NCI-H1048 (cell line): Measurements from ENCODE around the gene PHYHD1.

Experiments used
- DNase-seq: peaks from one replicate; lab custom pipeline; 2025; lab: John Stamatoyannopoulos, UW

Gene PHYHD1

DNA sequence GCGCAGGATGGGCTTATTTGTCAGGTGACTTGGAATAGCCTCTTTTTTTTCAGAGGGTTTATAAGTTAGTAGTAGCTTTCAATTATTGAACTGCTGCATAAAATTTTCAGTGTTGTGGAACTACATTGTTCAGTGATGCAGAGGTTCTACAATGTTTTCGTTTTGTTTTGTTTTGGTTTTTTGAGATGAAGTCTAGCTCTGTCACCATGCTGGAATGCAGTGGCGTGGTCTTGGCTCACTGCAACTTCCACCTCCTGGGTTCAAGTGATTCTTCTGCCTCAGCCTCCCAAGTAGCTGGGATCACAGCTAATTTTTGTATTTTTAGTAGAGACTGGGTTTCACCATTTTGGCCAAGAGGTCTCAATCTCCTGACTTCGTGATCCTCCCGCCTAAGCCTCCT lies 48.7 kb downstream of the PHYHD1 start:
- DNase-seq: no peak

DNA sequence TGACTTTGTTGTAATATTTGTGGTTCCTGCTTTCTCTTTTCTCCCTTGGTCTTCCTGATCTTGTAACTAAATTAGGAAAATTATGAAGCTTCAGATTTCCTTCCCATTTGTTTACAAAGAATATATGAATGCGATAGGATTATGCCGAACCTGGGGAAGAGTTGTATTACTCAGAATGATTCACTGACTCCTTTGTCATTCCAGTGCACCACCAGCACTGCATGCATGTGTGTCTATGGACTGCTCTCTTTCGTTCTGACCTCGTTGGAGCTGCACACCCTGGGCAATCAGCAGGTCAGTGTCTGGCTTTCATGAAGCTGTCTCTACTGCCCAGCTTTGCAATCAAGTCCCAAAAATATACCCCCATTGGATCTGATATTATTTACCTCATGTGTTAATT lies 52.2 kb downstream of the PHYHD1 start:
- no peak for DNase-seq

DNA sequence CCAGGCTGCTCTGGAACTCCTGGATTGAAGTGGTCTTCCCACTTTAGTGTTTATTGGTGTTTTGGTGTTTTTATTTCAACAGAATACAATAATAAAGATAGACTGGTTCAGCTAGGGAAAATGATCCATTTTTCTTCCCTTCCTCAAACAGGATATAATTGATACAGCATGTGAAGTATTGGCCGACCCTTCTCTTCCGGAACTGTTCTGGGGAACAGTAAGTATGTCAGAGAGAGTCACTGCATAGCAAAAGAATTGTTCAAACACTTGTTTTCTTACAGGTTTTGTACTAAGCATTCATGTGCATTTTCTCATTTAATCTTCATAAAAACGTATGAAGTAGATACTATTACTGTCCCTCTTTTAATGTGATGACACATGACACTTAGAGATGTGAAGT lies 58.3 kb downstream of the PHYHD1 start:
- DNase-seq: no peak

DNA sequence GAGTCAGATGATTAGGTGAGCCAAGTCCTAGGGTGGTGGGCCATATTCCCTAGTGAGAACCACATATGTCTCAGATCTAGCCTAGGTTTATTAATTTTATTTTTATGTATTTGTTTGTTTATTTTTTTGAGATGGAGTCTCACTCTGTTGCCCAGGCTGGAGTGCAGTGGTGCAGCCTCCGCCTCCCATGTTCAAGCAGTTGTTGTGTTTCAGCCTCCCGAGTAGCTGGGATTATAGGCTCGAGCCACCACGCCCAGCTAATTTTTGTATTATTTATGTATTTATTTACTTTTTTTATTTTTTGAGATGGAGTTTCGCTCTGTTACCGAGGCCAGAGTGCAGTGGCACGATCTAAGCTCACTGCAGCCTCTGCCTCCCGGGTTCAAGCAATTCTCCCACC lies 62.8 kb downstream of the PHYHD1 start:
- no peak for DNase-seq

DNA sequence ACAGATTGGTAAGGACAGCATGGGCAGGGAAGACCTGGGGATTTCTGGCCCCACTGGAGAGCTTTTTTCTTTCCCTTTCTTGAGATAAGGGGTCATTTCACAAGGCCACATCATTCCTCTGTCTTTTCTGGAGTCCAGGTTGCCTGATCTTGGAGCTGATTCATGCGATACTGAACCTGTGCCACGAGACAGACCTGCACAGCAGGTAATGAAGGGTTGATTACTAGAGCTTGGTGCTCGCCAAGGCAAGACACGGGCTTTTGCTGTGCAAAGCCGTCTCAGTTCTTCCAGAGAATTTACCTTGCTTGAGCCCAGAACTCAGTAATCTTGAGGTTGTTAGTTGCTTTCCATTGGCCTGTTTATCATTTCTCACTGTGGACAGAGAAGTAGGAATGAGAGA lies 65.9 kb downstream of the PHYHD1 start:
- DNase-seq: no peak

DNA sequence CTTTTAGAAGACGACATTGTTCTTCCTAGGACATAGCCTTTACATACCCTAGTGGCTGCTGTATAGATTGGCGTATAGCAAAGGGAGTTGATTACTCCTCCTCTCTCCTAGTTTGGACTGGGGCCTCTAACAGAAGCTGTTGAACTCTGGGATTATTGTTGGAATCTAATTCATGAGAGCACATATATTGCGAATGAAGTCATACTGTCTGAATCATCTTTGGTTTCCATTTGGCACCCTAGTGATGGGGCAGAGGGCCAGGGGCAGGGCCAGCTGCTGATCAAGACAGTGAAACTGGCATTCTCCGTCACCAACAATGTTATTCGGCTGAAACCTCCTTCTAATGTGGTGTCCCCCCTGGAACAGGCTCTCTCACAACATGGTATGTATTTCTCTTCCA lies 67.0 kb downstream of the PHYHD1 start:
- no peak for DNase-seq
